Left ventricle myocardium superior (tissue), 1 donor: Measurements from ENCODE around the gene CEP70. TPM values are rescaled to one million over a fixed set of nuclear protein-coding genes. Genes with fewer than 3 reads are reported as not detected.
"Not testable (repeated sequence)": the region's sequence is repeated elsewhere in the genome, so short reads cannot be mapped to it uniquely, and the experiment has no call there.

ENCODE experiments used
- ATAC-seq: fragments of 200-7000 bp; cut with Tn5 transposase; one replicate; pipeline ENCODE4 v1.9.1; 2020; ENCODE audit warnings: mild to moderate bottlenecking, moderate library complexity
- DNase-seq: peaks from one replicate; pipeline ENCODE4 v3.0.0-alpha.2; 2020
- intact Hi-C: fragments of 100-400 bp; cut with micrococcal nuclease; formaldehyde crosslinking; loops from one replicate; pipeline ENCODE4 v1.11.0; 2022
- total RNA-seq: library from RNA; stranded (reverse); fragmentation: NEBNext Ultra II Directional; extraction: Animal tissue kit (Norgen Biotek cat#: 25700); gene quantifications from one replicate; pipeline ENCODE4 v1.2.1, GENCODE V29; 2021
- donor health status: DM: no; HTN: yes; CAD: no; lungs with severe emphysema.

Gene CEP70
- total RNA-seq, 1 donor from 2014 or later = 22.6 TPM

DNA sequence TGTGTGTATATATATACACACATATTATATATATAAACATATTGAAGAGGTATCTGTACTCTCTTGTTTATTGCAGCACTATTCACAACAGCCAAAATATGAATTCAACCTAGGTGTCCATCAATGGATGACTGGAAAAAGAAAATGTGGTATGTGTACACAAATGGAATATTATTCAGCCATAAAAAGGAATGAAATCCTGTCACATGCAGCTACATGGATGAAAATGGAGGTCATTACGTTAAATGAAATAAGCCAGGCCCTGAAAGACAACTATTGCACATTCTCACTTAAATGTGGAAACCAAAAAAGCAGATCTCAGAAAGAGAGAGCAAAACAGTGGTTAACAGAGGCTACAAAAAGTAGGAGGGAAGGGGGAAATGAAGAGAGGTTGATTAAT is 49.5 kb downstream of the CEP70 start:
- intact Hi-C loops = no loop called here
- no peak for DNase-seq
- ATAC-seq = no peak

- intact Hi-C loops = no loop called here
- no peak for DNase-seq
- ATAC-seq = no peak
Observed at GRCh38 chr3:138542977-138543376, 51.1 kb downstream of the CEP70 start.

- ATAC-seq (no peak), DNase-seq (no peak)
- intact Hi-C loops = no loop called here
Observed at GRCh38 chr3:138539352-138539751, 54.7 kb downstream of the CEP70 start.

DNA sequence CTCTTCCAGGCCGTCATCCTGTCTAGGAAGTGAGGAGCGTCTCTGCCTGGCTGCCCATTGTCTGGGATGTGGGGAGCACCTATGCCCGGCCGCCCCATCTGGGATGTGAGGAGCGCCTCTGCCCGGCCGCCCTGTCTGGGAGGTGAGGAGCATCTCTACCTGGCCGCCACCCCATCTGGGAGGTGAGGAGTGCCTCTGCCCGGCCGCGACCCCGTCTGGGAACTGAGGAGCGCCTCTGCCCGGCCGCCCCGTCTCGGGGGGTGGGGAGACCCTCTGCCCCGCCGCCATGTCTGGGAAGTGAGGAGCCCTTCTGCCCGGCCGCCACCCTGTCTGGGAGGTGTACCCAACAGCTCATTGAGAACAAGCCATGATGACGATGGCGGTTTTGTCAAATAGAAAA is 72.6 kb downstream of the CEP70 start:
- intact Hi-C loops, ATAC-seq, DNase-seq: not testable (repeated sequence)

DNA sequence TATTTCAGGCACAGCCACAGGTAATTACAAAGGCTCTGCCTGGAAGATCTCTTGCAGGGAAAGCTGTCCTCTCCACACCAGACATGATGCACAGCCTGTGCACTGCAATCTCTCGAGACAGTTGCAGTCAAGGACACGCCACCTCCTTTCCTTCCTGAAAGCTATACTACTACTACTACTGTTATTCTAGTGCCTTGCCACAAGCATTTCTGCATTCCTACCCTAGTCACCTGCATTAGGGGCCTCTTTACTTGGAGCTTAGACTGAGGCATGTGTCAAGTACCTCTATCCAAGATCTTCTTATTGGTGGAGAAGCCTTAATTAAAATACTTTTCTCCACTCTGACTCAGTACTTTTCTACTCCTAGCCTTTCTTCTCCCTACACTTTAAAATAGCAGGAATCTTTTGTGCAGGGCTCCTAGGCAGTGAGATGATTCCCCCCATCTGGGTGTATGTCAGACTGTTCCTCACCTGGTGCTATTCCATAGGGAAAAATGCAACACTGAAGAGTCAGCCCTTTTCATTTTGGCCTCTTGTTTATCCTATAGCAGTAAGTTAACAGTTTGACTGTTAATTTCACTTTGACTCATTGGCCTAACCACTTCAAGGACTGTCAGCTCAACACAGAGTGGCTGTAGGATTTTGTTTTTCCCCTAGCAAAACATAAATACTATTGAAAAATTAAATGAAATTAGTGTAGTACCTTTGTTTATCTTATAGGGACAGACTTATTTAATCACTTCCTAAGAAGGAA is 80.8 kb downstream of the CEP70 start:
- no peak for DNase-seq
- peak; percentile 33 for ATAC-seq
- intact Hi-C loops = no loop called here

DNA sequence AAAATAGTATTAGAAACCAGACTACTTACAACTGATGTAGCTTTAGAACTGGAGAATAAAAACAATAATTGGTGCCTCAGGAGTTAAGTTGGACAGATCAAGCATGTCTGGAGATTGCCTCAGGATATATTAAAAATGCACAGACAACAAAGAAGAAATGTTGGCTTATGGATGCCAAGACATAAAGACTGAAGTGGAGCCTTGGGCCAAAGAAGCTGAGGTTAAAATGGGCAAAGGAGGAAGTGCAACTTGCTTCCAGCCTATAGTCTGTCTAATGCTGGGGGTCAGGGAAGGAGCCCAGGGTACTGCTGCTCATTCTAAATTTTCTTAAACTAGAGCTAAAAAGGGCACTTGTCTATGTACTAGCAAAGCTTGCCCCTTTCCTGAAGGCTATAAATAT is 82.1 kb downstream of the CEP70 start:
- DNase-seq = no peak
- intact Hi-C loops = no loop called here
- no peak for ATAC-seq

GRCh38 chr3:138509586-138509985 is 84.5 kb downstream of the CEP70 start:
- intact Hi-C loops = no loop called here
- ATAC-seq (no peak), DNase-seq (no peak)

DNA sequence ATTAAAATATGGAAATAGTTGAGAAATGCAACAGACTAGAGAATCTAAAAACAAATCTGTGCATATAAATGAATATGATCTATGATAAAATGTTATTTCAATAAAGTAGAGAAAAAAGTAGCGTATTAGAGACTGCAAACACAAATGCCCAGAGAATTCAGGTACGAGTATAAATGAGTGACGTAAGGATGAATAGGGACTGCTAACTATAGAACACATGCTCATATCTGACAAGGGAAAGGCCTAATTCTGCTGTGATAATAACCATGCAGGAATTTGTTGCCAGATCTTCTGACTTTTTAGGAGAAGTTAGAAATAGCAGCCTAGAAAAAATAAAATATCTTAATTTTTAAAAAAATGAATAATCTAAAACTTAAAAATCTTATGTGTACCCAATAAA is 86.5 kb downstream of the CEP70 start:
- no peak for ATAC-seq
- intact Hi-C loops = no loop called here
- no peak for DNase-seq

- intact Hi-C loops = no loop called here
- ATAC-seq = no peak
- DNase-seq = no peak
Observed at GRCh38 chr3:138498991-138499390, 95.1 kb downstream of the CEP70 start.

- intact Hi-C loops = no loop called here
- DNase-seq (no peak), ATAC-seq (no peak)
Observed at GRCh38 chr3:138497851-138498250, 96.2 kb downstream of the CEP70 start.

DNA sequence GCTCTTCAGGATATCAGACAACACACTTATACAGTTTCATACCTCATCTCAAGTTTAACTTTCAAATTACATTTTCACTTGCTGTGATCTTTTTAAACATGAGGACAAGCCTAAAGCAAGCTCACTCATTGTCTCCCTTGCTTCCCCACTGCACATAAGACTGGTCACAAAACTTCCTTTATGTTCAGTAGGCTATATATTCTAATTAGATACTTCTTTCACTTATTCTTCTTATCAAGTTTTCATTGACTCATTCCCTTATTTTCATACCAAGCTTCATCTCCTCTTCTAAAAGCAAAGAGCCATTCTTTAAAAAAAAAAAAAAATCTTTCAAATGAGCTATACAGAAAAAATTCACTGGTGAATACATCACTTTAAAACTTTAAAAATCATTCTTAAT is 97.0 kb downstream of the CEP70 start:
- ATAC-seq = no peak
- intact Hi-C loops = no loop called here

GRCh38 chr3:138496436-138496835 is 97.6 kb downstream of the CEP70 start:
- DNase-seq (no peak), ATAC-seq (no peak)
- intact Hi-C loops = no loop called here

More for the DNA sequence above, 97.0 kb downstream of the CEP70 start:
- DNase-seq = no peak

- intact Hi-C loops, DNase-seq, ATAC-seq: not testable (repeated sequence)
Observed at GRCh38 chr3:138495638-138496037, 98.4 kb downstream of the CEP70 start.

DNA sequence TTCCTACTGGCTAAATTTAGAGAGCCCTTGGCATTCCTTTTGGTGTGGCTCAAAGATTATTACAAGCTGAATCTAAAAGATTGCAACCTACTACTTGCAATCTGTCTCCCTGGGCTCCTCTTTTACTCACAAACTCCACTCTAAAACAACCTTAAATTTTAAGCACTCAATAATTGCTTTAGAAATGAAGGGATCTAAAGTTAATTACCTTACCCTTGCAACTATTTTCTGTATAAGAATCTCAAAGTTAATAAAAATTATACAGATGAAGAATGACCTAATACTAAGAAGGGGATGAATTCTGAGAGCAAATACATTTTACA is 99.5 kb downstream of the CEP70 start:
- ATAC-seq (no peak), DNase-seq (no peak)
- intact Hi-C loops = no loop called here

DNA sequence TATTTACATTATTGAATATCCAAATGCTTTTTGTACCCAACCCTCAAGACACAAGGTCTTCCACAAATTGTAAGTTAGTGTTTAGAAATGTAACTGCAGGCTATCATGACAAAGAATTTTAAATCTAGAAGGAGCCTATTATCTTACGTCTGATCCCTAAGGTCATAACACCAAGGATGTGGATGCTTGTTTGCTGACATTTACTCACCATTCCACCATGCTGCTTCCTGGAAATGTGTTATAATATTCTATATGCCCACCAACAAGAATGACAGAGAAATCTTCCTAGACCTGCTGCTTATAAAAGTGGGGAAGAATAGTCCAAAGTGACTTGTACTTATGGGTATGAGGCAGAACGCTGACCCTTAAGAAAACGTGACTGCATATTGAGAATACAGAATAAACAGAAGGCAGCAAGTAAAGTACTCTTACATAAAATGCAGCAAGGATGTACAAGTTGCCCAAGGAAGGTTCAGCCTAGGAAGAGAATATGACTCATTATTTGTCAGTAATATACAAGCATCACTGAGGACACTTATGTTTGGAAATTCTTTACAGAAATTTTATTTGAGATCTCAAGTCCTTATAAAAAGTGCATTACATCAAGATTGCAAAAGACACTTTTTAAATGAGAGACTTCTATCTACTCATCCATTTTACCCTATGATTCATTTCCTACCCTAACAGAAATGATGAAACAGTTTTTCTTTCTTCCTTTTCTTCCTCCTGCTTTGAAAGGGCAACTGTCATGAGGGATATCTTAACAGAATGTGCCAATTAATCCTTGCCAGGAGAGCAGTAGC is 100.1 kb downstream of the CEP70 start:
- ATAC-seq = peak; percentile 90
- no peak for DNase-seq
- intact Hi-C loops = no loop called here

DNA sequence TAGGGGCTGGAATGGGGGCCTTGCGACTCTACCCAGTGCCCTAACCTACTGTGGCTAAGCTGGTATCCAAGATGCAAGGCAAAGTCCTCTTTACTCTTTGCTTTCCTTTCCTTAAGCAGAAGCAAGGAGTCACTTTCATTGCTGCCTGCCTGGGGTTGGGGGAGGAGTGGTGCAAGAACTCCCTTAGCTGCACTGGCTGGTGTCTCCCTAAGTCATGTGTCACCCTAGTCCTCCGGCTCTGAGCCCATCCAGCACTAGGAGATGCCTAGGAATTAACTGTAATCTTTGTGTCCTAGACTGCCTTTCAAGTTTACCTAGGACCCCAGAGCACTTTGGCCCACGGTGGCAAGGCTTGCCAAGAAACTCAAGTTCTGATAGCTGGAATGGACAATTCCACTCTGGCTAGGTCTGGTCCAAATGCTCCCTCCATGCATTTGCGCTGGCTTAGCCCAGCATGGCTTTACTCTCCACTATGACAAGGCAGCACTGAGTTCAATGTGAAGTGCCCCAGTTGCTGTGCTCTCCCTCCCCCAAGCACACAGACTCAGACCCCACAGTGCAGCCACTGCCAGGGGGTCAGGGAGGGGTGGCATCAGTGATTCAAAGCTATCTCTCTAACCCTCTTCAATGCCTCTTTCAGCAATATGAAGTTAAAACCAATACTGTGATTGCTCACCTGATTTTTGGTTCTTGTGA is 100.9 kb downstream of the CEP70 start:
- no peak for DNase-seq
- intact Hi-C loops = no loop called here
- ATAC-seq = peak; percentile 49

- intact Hi-C loops = no loop called here
- no peak for DNase-seq
- ATAC-seq = no peak
Observed at GRCh38 chr3:138491971-138492370, 102.1 kb downstream of the CEP70 start.

- intact Hi-C loops, ATAC-seq, DNase-seq: not testable (repeated sequence)
Observed at GRCh38 chr3:138486580-138486979, 107.5 kb downstream of the CEP70 start.

- DNase-seq, intact Hi-C loops: not testable (repeated sequence)
Observed at GRCh38 chr3:138484672-138485071, 109.4 kb downstream of the CEP70 start.

DNA sequence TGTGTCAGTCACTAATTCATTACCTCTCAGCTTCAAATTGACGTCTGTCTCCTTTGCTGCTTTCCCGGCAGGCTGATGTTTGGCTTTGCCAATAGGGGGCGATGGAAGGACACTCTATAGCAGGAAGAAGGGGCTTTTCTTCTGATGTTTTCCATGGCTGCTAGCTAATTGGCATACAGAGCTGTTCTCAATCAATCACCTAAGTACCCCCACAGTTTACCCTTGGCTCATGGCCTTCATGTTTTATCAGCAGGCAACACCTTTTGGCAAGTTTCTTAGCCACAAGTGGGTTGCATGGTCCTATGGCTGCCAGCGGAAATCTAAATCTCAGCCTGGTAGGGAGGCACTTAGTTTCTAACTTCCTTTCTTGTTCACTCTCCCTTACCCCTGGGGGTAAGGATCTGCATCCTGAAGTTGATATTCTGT is 114.6 kb downstream of the CEP70 start:
- peak; percentile 47 for ATAC-seq
- no peak for DNase-seq
- intact Hi-C loops = no loop called here

More at GRCh38 chr3:138484672-138485071, 109.4 kb downstream of the CEP70 start:
- ATAC-seq = not testable (repeated sequence)
